Spleen (tissue), 11 donors: ENCODE data around the gene TOM1L2. TPM values are rescaled to one million over a fixed set of nuclear protein-coding genes. Genes with fewer than 3 reads are reported as not detected.

Experiments used
- DNase-seq: peaks from one replicate; pipeline ENCODE4 v3.0.0-alpha.2; 2020
- H3K27ac ChIP-seq, 8 donors: fragments of 200-600 bp; sonication (generic) in 7 of 8; 1 replicate in 4 of 8; 2 replicates in 4 of 8; pipeline versions ENCODE4 v1.5.0 to v1.8.0; 2016 to 2021; ENCODE audit warnings: inconsistent platforms in 4 of 8, mild to moderate bottlenecking in 4 of 8, moderate library complexity in 1 of 8
- H3K27me3 ChIP-seq, 7 donors: fragments of 200-600 bp; sonication (generic) in 6 of 7; replicated peaks in 1 of 7; 1 replicate in 4 of 7; 2 replicates in 3 of 7; pipeline versions ENCODE4 v1.5.0 to v1.8.0; 2016 to 2021; ENCODE audit warnings: inconsistent platforms in 3 of 7, mild to moderate bottlenecking in 1 of 7
- H3K36me3 ChIP-seq, 6 donors: fragments of 200-600 bp; sonication (generic) in 5 of 6; 1 replicate in 4 of 6; 2 replicates in 2 of 6; pipeline versions ENCODE4 v1.5.0 to v1.8.0; 2016 to 2021; ENCODE audit warnings: inconsistent platforms in 2 of 6
- H3K4me1 ChIP-seq, 6 donors: fragments of 200-600 bp; sonication (generic) in 5 of 6; 1 replicate in 3 of 6; 2 replicates in 3 of 6; pipeline versions ENCODE4 v1.5.0 to v1.8.0; 2016 to 2021; ENCODE audit warnings: inconsistent platforms in 3 of 6
- H3K4me3 ChIP-seq, 8 donors: fragments of 200-600 bp; sonication (generic) in 7 of 8; 1 replicate in 4 of 8; 2 replicates in 4 of 8; pipeline versions ENCODE4 v1.5.0 to v1.8.0; 2016 to 2021; ENCODE audit warnings: inconsistent platforms in 4 of 8, mild to moderate bottlenecking in 4 of 8, moderate library complexity in 2 of 8
- H3K9me3 ChIP-seq, 8 donors: fragments of 200-600 bp; sonication (generic) in 7 of 8; 1 replicate in 4 of 8; 2 replicates in 4 of 8; pipeline versions ENCODE4 v1.5.0 to v1.8.0; 2016 to 2021; ENCODE audit warnings: inconsistent platforms in 4 of 8
- CTCF ChIP-seq, 11 experiments: fragments of 200-600 bp in 7 of 11; fragments of 450-650 bp in 4 of 11; sonication (generic) in 4 of 11; IDR thresholded peaks in 8 of 11; conservative IDR thresholded peaks in 3 of 11; 1 replicate in 7 of 11; 2 replicates in 4 of 11; pipeline versions ENCODE4 v1.4.0 to v1.8.0; 2016 to 2021; ENCODE audit warnings: antibody characterized with exemption in 11 of 11, inconsistent platforms in 4 of 11, mild to moderate bottlenecking in 1 of 11
- POLR2A ChIP-seq, 3 donors: fragments of 450-650 bp; IDR thresholded peaks; one replicate each; pipeline ENCODE4 v1.5.1; 2017; ENCODE audit warnings: antibody characterized with exemption in 3 of 3, mild to moderate bottlenecking in 1 of 3
- POLR2AphosphoS5 ChIP-seq, 3 donors: sonication (generic); formaldehyde crosslinking; IDR thresholded peaks; one replicate each; pipeline ENCODE4 v1.5.1; 2017; ENCODE audit warnings: antibody characterized with exemption in 3 of 3
- WGBS, 5 donors: extraction: QIAGEN DNeasy Blood & Tissue Kit in 3 of 5; methylation state at CpG; one replicate each; pipeline versions ENCODE4 v1.1.5 to v1.1.7; 2013 to 2018; 5-methylcytosine and 5-hydroxymethylcytosine counted together
- intact Hi-C: fragments of 100-400 bp; cut with DNase I; formaldehyde crosslinking; loops from one replicate; pipeline ENCODE4 v1.15.0; 2023; ENCODE audit warnings: low total_unique reads
- polyA plus RNA-seq, 3 donors: library from polyadenylated mRNA; stranded (reverse); fragments of 200-250 nt; gene quantifications; one replicate each; pipeline ENCODE4 v1.2.1, GENCODE V29; 2013
- total RNA-seq, 7 donors: library from RNA; depleted of rRNA in 3 of 7; stranded (reverse); fragments of >200 nt in 3 of 7; fragmentation: NEBNext Ultra II Directional in 4 of 7; extraction: Animal tissue kit (Norgen Biotek cat#: 25700) in 4 of 7; gene quantifications; one replicate each; pipeline versions ENCODE4 v1.1.0 to v1.2.1, GENCODE V29; 2016 to 2021
- donor health status: healthy with polysubstance abuse.
- donor health status: DM: no; HTN: no; CAD: no; lungs with moderate emphysema.
- donor health status: DM: no; HTN: no; CAD: no.
- donor health status: Bipolar disorder and iron deficiency.
- donor health status: healthy.
- donor health status: DM: no; HTN: no; CAD: no.
- donor health status: DM: yes; HTN: yes; CAD: no.

TOM1L2 gene
- total and polyA plus RNA-seq, 10 donors = 5.3 to 82.6 (median 53.6) TPM

GRCh38 chr17:17888371-17888770 is 83.8 kb downstream of the TOM1L2 start:
- intact Hi-C loops = no loop called here

GRCh38 chr17:17887752-17888304 is 84.4 kb downstream of the TOM1L2 start:
- H3K36me3 ChIP-seq = peaks cover 0 to 78% (median 19%) of the 10 kb centered on the region in 6 donors
- H3K27ac ChIP-seq = no peak overlapping the region
- H3K4me3 ChIP-seq = no peak overlapping the region
- 82 to 98% (median 93%) methylated on average over 4 of the region's 4 CpGs for WGBS, 5 donors
- H3K4me1 ChIP-seq = peaks cover 0 to 19% (median 5%) of the 10 kb centered on the region in 6 donors
- intact Hi-C loops = no loop called here
- no peak for DNase-seq
- H3K9me3 ChIP-seq = no peaks in the 10 kb centered on the region
- no peaks in the 10 kb centered on the region for H3K27me3 ChIP-seq
- TF ChIP-seq POLR2A (IDR thresholded peaks at IDR 0.05) = no peak
- no peak for TF ChIP-seq CTCF (IDR thresholded peaks at IDR 0.05 in 8 of 11, conservative IDR thresholded peaks at IDR 0.05 in 3 of 11)
- TF ChIP-seq POLR2AphosphoS5 (IDR thresholded peaks at IDR 0.05) = no peak

More at GRCh38 chr17:17888371-17888770, 83.8 kb downstream of the TOM1L2 start:
- Histone ChIP-seq H3K9me3 (no peaks in the 10 kb centered on the region), H3K4me3 (no peak overlapping the region), H3K36me3 (peaks cover 0 to 78% (median 22%) of the 10 kb centered on the region in 6 donors), H3K27me3 (no peaks in the 10 kb centered on the region), H3K4me1 (peaks cover 0 to 19% (median 5%) of the 10 kb centered on the region in 6 donors), H3K27ac (no peak overlapping the region)
- WGBS, 5 donors = 39 to 89% (median 69%) methylated on average over 1 of the region's 1 CpG
- TF ChIP-seq CTCF (IDR thresholded peaks at IDR 0.05 in 8 of 11, conservative IDR thresholded peaks at IDR 0.05 in 3 of 11) (no peak), POLR2A (IDR thresholded peaks at IDR 0.05) (no peak), POLR2AphosphoS5 (IDR thresholded peaks at IDR 0.05) (no peak)
- DNase-seq = no peak

- no peak for DNase-seq
Observed at GRCh38 chr17:17886726-17887125, 85.5 kb downstream of the TOM1L2 start.

More at GRCh38 chr17:17886726-17887125, 85.5 kb downstream of the TOM1L2 start:
- TF ChIP-seq POLR2A (IDR thresholded peaks at IDR 0.05) (no peak), POLR2AphosphoS5 (IDR thresholded peaks at IDR 0.05) (no peak), CTCF (IDR thresholded peaks at IDR 0.05 in 8 of 11, conservative IDR thresholded peaks at IDR 0.05 in 3 of 11) (no peak)
- intact Hi-C loops = no loop called here
- H3K27me3 ChIP-seq = no peaks in the 10 kb centered on the region
- peaks cover 0 to 13% (median 3%) of the 10 kb centered on the region in 6 donors for H3K4me1 ChIP-seq
- H3K4me3 ChIP-seq = no peak overlapping the region
- no peak overlapping the region for H3K27ac ChIP-seq
- H3K36me3 ChIP-seq = peaks cover 0 to 78% (median 24%) of the 10 kb centered on the region in 6 donors
- H3K9me3 ChIP-seq = no peaks in the 10 kb centered on the region
- 90 to 96% (median 91%) methylated on average over 4 of the region's 4 CpGs for WGBS, 5 donors
